ENCODE data around the gene PHIP. TPM values are rescaled to one million over a fixed set of nuclear protein-coding genes. Genes with fewer than 3 reads are reported as not detected.

PHIP gene
- total RNA-seq, 1 experiment from 2014 or later, result 22.6 TPM

DNA sequence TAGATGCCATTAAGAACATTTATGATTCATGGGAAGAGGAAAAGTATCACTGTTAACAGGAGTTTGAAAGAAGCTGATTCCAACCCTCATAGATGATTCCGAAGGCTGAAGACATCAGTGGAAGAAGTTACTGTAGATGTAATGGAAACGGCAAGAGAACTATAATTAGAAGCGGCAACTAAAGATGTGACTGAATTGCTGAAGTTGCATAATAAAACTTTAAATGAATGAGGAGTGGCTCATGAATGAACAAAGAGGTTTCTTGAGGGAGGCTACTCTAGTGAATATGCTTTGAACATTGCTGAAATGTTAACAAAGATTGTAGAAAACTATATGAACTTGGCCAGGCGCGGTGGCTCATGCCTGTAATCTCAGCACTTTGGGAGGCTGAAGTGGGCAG, 84.1 kb downstream of the PHIP start:
- ChIA-PET POLR2A (no interaction called here), CTCF (no interaction called here), RAD21 (ENCODE audit: low non-redundant PET in 1 of 2, low total read pairs in 2 of 2, uncharacterized antibody in 2 of 2, unreplicated experiment in 2 of 2) (no interaction called here)
- no peak overlapping the region for H3K4me3 ChIP-seq (replicated peaks in 1 of 2; ENCODE audit: low read depth in 1 of 2, low read length in 2 of 2)
- H3K9me2 ChIP-seq (ENCODE audit: insufficient read depth), result no peaks in the 10 kb centered on the region
- intact Hi-C loops (cut with micrococcal nuclease), result no loop called here
- DNase-seq (ENCODE audit: low read depth, low spot score) (no peak), ATAC-seq (no peak)
- H3K79me2 ChIP-seq (ENCODE audit: insufficient read depth, low read length), result no peaks in the 10 kb centered on the region
- H4K20me1 ChIP-seq (ENCODE audit: insufficient read depth), result no peaks in the 10 kb centered on the region
- no peak overlapping the region for H3K27ac ChIP-seq (ENCODE audit: low read depth, low read length)
- no peaks in the 10 kb centered on the region for H3K27me3 ChIP-seq (ENCODE audit: insufficient read depth, low read length)
- no peaks in the 10 kb centered on the region for H3K9me3 ChIP-seq (ENCODE audit: control insufficient read depth in 1 of 2, insufficient read depth in 1 of 2, low read depth in 1 of 2, low read length in 2 of 2)
- TF ChIP-seq EZH2 (IDR thresholded peaks at IDR 0.05) (no peak), ZNF274 (IDR thresholded peaks at IDR 0.05; ENCODE audit: low read depth, low read length) (no peak), CEBPB (IDR thresholded peaks at IDR 0.05; ENCODE audit: low read depth) (no peak), FOSL1 (IDR thresholded peaks at IDR 0.05; ENCODE audit: low read depth) (no peak), CBX3 (IDR thresholded peaks at IDR 0.05; ENCODE audit: low read depth) (no peak), EZH2phosphoT487 (IDR thresholded peaks at IDR 0.05; ENCODE audit: borderline replicate concordance) (no peak), JUND (IDR thresholded peaks at IDR 0.05) (no peak), RAD21 (IDR thresholded peaks at IDR 0.05; ENCODE audit: low read depth) (no peak), SRF (IDR thresholded peaks at IDR 0.05; ENCODE audit: low read depth) (no peak), SP1 (IDR thresholded peaks at IDR 0.05; ENCODE audit: low read depth) (no peak), POLR2A (IDR thresholded peaks at IDR 0.05; ENCODE audit: borderline replicate concordance, extremely low read depth, insufficient read depth, insufficient read length) (no peak), EGR1 (IDR thresholded peaks at IDR 0.05; ENCODE audit: low read depth) (no peak)
- TF ChIP-seq, protein P1, sequence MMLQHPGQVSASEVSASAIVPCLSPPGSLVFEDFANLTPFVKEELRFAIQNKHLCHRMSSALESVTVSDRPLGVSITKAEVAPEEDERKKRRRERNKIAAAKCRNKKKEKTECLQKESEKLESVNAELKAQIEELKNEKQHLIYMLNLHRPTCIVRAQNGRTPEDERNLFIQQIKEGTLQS (IDR thresholded peaks at IDR 0.05), result no peak
- TF ChIP-seq, protein P2, sequence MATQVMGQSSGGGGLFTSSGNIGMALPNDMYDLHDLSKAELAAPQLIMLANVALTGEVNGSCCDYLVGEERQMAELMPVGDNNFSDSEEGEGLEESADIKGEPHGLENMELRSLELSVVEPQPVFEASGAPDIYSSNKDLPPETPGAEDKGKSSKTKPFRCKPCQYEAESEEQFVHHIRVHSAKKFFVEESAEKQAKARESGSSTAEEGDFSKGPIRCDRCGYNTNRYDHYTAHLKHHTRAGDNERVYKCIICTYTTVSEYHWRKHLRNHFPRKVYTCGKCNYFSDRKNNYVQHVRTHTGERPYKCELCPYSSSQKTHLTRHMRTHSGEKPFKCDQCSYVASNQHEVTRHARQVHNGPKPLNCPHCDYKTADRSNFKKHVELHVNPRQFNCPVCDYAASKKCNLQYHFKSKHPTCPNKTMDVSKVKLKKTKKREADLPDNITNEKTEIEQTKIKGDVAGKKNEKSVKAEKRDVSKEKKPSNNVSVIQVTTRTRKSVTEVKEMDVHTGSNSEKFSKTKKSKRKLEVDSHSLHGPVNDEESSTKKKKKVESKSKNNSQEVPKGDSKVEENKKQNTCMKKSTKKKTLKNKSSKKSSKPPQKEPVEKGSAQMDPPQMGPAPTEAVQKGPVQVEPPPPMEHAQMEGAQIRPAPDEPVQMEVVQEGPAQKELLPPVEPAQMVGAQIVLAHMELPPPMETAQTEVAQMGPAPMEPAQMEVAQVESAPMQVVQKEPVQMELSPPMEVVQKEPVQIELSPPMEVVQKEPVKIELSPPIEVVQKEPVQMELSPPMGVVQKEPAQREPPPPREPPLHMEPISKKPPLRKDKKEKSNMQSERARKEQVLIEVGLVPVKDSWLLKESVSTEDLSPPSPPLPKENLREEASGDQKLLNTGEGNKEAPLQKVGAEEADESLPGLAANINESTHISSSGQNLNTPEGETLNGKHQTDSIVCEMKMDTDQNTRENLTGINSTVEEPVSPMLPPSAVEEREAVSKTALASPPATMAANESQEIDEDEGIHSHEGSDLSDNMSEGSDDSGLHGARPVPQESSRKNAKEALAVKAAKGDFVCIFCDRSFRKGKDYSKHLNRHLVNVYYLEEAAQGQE (IDR thresholded peaks at IDR 0.05; ENCODE audit: low read depth), result no peak
- H3K4me1 ChIP-seq (ENCODE audit: control insufficient read depth in 1 of 2, insufficient read depth in 2 of 2, low read length in 2 of 2), result no peaks in the 10 kb centered on the region
- BruUV-seq (replicated peaks), result no TSS peak
- H3K4me2 ChIP-seq (ENCODE audit: low read length), result no peak overlapping the region
- H3K36me3 ChIP-seq (ENCODE audit: control insufficient read depth in 1 of 2, insufficient read depth in 2 of 2, low read length in 2 of 2), result peaks cover 32 to 59% of the 10 kb centered on the region in 2 experiments
- H3K9ac ChIP-seq (ENCODE audit: low read length), result no peak overlapping the region
- H2AFZ ChIP-seq (ENCODE audit: low read depth, low read length, poor library complexity, severe bottlenecking), result no peak overlapping the region

Measured in HCT116 (cell line).